GM12892 (cell line): Measurements from ENCODE around the gene FOXP2.

ENCODE experiments used
- POLR2A ChIP-seq: IDR thresholded peaks from 2 replicates; pipeline ENCODE4 v1.6.1; 2011; ENCODE audit warnings: low read depth, low read length, control low read depth
- POLR2AphosphoS5 ChIP-seq: IDR thresholded peaks from 2 replicates; pipeline ENCODE4 v1.6.1; 2011; ENCODE audit warnings: low read depth, low read length, control low read depth
- TAF1 ChIP-seq: IDR thresholded peaks from 2 replicates; pipeline ENCODE4 v1.6.1; 2011; ENCODE audit warnings: low read depth, mild to moderate bottlenecking, control low read depth, low read length, borderline replicate concordance

- TF ChIP-seq POLR2A: no peak
- no peak for TF ChIP-seq POLR2AphosphoS5
- no peak for TF ChIP-seq TAF1
Measured at GRCh38 chr7:114413761-114414155, 857 bp upstream of the FOXP2 start.
